ENCODE data around the gene HIC1. TPM values are rescaled to one million over a fixed set of nuclear protein-coding genes. Genes with fewer than 3 reads are reported as not detected.

The HIC1 gene
- total and polyA plus RNA-seq, 3 experiments from 2014 or later, result 1.3 to 42.7 (median 39.5) TPM

GRCh38 chr17:2089021-2089422, 34.1 kb downstream of the HIC1 start:
- peaks cover 0 to 33% (median 6%) of the 10 kb centered on the region in 3 donors for H3K36me3 Mint-ChIP-seq
- peak overlapping the region; percentile 27 to 99 (median 94) for H3K27ac Mint-ChIP-seq
- peak overlapping the region; percentile 85 for H3K4me3 ChIP-seq (ENCODE audit: low read length)

GRCh38 chr17:2090210-2090641, 35.3 kb downstream of the HIC1 start:
- H3K4me3 Mint-ChIP-seq, result peak overlapping the region; percentile 82 to 97 (median 91)
- Histone ChIP-seq H3K4me3 (ENCODE audit: low read length) (peak overlapping the region; percentile 85), H3K27me3 (ENCODE audit: insufficient read depth, low read length, poor library complexity, severe bottlenecking) (no peaks in the 10 kb centered on the region), H3K27ac (ENCODE audit: low read depth, low read length) (peak overlapping the region; percentile 47), H3K36me3 (ENCODE audit: insufficient read depth, low read length) (no peaks in the 10 kb centered on the region), H3K4me1 (ENCODE audit: insufficient read depth, low read length) (peaks cover 39% of the 10 kb centered on the region), H3K9me3 (ENCODE audit: low read length) (no peaks in the 10 kb centered on the region)
- H3K36me3 Mint-ChIP-seq, result peaks cover 0 to 30% (median 6%) of the 10 kb centered on the region in 3 donors
- no peak for DNase-seq
- peaks cover 43 to 71% (median 58%) of the 10 kb centered on the region in 3 donors for H3K4me1 Mint-ChIP-seq
- H3K9me3 Mint-ChIP-seq, result no peaks in the 10 kb centered on the region
- ChIA-PET POLR2A (interaction anchor here (0.7 to 1.7 kb wide), 4 partner anchors 20 to 796 kb away, joined by 3 to 7 read pairs (median 4); no protein-coding TSS in a partner anchor), CTCF (interaction anchor here (1.0 to 6.9 kb wide), 5 partner anchors 9 to 263 kb away, joined by 3 to 73 read pairs (median 14); partner anchors contain the start of gene HIC1)
- H3K27ac Mint-ChIP-seq, result peak overlapping the region; percentile 69 to 99 (median 96)
- no peaks in the 10 kb centered on the region for H3K27me3 Mint-ChIP-seq

More at GRCh38 chr17:2089021-2089422, 34.1 kb downstream of the HIC1 start:
- peaks cover 43 to 81% (median 65%) of the 10 kb centered on the region in 3 donors for H3K4me1 Mint-ChIP-seq
- ChIA-PET POLR2A (interaction anchor here (0.8 to 1.5 kb wide), 4 partner anchors 13 to 30 kb away, joined by 3 to 6 read pairs (median 4); no protein-coding TSS in a partner anchor), CTCF (interaction anchor here (1.3 to 6.9 kb wide), 6 partner anchors 13 to 156 kb away, joined by 3 to 73 read pairs (median 10); partner anchors contain the start of gene HIC1)
- peak overlapping the region; percentile 82 to 97 (median 91) for H3K4me3 Mint-ChIP-seq
- no peaks in the 10 kb centered on the region for H3K9me3 Mint-ChIP-seq
- no peak for DNase-seq
- no peaks in the 10 kb centered on the region for H3K27me3 ChIP-seq (ENCODE audit: insufficient read depth, low read length, poor library complexity, severe bottlenecking)
- no peaks in the 10 kb centered on the region for H3K36me3 ChIP-seq (ENCODE audit: insufficient read depth, low read length)
- no peaks in the 10 kb centered on the region for H3K9me3 ChIP-seq (ENCODE audit: low read length)
- H3K27ac ChIP-seq (ENCODE audit: low read depth, low read length), result peak overlapping the region; percentile 47
- no peaks in the 10 kb centered on the region for H3K27me3 Mint-ChIP-seq
- H3K4me1 ChIP-seq (ENCODE audit: insufficient read depth, low read length), result peaks cover 39% of the 10 kb centered on the region

GRCh38 chr17:2090804-2091534, 36.1 kb downstream of the HIC1 start:
- CTCF ChIA-PET, result interaction anchor here (1.3 to 6.9 kb wide), 4 partner anchors 23 to 263 kb away, joined by 3 to 73 read pairs (median 17); partner anchors contain the start of gene HIC1
- Mint-ChIP-seq H3K4me3 (peak overlapping the region in 6 of 7 donors; percentile 22 to 97 (median 92)), H3K27me3 (no peaks in the 10 kb centered on the region)

GRCh38 chr17:2092253-2092652, 37.4 kb downstream of the HIC1 start:
- peak overlapping the region in 3 of 7 donors; percentile 1 to 40 (median 2) for H3K4me3 Mint-ChIP-seq
- no peaks in the 10 kb centered on the region for H3K27me3 Mint-ChIP-seq
- ChIA-PET POLR2A (no interaction called here), CTCF (interaction anchor here (6.9 kb wide), 1 partner anchor 35 kb away, joined by 73 read pairs; the partner anchor contains the start of gene HIC1)
- H3K27ac ChIP-seq (ENCODE audit: low read depth, low read length), result no peak overlapping the region
- H3K36me3 ChIP-seq (ENCODE audit: insufficient read depth, low read length), result no peaks in the 10 kb centered on the region
- H3K9me3 Mint-ChIP-seq, result no peaks in the 10 kb centered on the region
- H3K4me3 ChIP-seq (ENCODE audit: low read length), result no peak overlapping the region
- no peaks in the 10 kb centered on the region for H3K27me3 ChIP-seq (ENCODE audit: insufficient read depth, low read length, poor library complexity, severe bottlenecking)
- no peak for DNase-seq
- peaks cover 40 to 59% (median 47%) of the 10 kb centered on the region in 3 donors for H3K4me1 Mint-ChIP-seq
- H3K27ac Mint-ChIP-seq, result peak overlapping the region in 5 of 8 donors; percentile 12 to 84 (median 46)
- H3K36me3 Mint-ChIP-seq, result peaks cover 0 to 24% (median 4%) of the 10 kb centered on the region in 3 donors
- H3K4me1 ChIP-seq (ENCODE audit: insufficient read depth, low read length), result peaks cover 36% of the 10 kb centered on the region
- H3K9me3 ChIP-seq (ENCODE audit: low read length), result no peaks in the 10 kb centered on the region

More at GRCh38 chr17:2090804-2091534, 36.1 kb downstream of the HIC1 start:
- Histone ChIP-seq H3K36me3 (ENCODE audit: insufficient read depth, low read length) (no peaks in the 10 kb centered on the region), H3K27ac (ENCODE audit: low read depth, low read length) (no peak overlapping the region), H3K9me3 (ENCODE audit: low read length) (no peaks in the 10 kb centered on the region), H3K4me3 (ENCODE audit: low read length) (no peak overlapping the region), H3K4me1 (ENCODE audit: insufficient read depth, low read length) (peaks cover 39% of the 10 kb centered on the region), H3K27me3 (ENCODE audit: insufficient read depth, low read length, poor library complexity, severe bottlenecking) (no peaks in the 10 kb centered on the region)
- DNase-seq, result no peak
- Mint-ChIP-seq H3K27ac (peak overlapping the region; percentile 12 to 99 (median 96)), H3K9me3 (no peaks in the 10 kb centered on the region), H3K36me3 (peaks cover 0 to 25% (median 6%) of the 10 kb centered on the region in 3 donors), H3K4me1 (peaks cover 43 to 67% (median 55%) of the 10 kb centered on the region in 3 donors)
- POLR2A ChIA-PET, result interaction anchor here (1.2 to 1.7 kb wide), 2 partner anchors 22 to 33 kb away, joined by 3 to 7 read pairs; no protein-coding TSS in a partner anchor

GRCh38 chr17:2093349-2093748, 38.4 kb downstream of the HIC1 start:
- Mint-ChIP-seq H3K4me1 (peaks cover 30 to 50% (median 37%) of the 10 kb centered on the region in 3 donors), H3K27me3 (no peaks in the 10 kb centered on the region), H3K36me3 (peaks cover 0 to 31% (median 8%) of the 10 kb centered on the region in 3 donors), H3K27ac (peak overlapping the region in 2 of 8 donors; percentile 51 to 66), H3K9me3 (no peaks in the 10 kb centered on the region), H3K4me3 (no peak overlapping the region)
- ChIA-PET CTCF (no interaction called here), POLR2A (no interaction called here)
- no peak overlapping the region for H3K27ac ChIP-seq (ENCODE audit: low read depth, low read length)
- DNase-seq, result no peak
- no peak overlapping the region for H3K4me3 ChIP-seq (ENCODE audit: low read length)
- H3K36me3 ChIP-seq (ENCODE audit: insufficient read depth, low read length), result no peaks in the 10 kb centered on the region
- no peaks in the 10 kb centered on the region for H3K9me3 ChIP-seq (ENCODE audit: low read length)
- H3K4me1 ChIP-seq (ENCODE audit: insufficient read depth, low read length), result peaks cover 25% of the 10 kb centered on the region
- H3K27me3 ChIP-seq (ENCODE audit: insufficient read depth, low read length, poor library complexity, severe bottlenecking), result no peaks in the 10 kb centered on the region

- ChIA-PET CTCF (interaction anchor here (1.0 kb wide), 1 partner anchor 258 kb away, joined by 3 read pairs; no protein-coding TSS in a partner anchor), POLR2A (no interaction called here)
- Histone ChIP-seq H3K4me1 (ENCODE audit: insufficient read depth, low read length) (peaks cover 13% of the 10 kb centered on the region), H3K36me3 (ENCODE audit: insufficient read depth, low read length) (no peaks in the 10 kb centered on the region), H3K9me3 (ENCODE audit: low read length) (no peaks in the 10 kb centered on the region), H3K4me3 (ENCODE audit: low read length) (no peak overlapping the region), H3K27ac (ENCODE audit: low read depth, low read length) (no peak overlapping the region), H3K27me3 (ENCODE audit: insufficient read depth, low read length, poor library complexity, severe bottlenecking) (no peaks in the 10 kb centered on the region)
- Mint-ChIP-seq H3K36me3 (peaks cover 0 to 32% (median 9%) of the 10 kb centered on the region in 3 donors), H3K9me3 (no peaks in the 10 kb centered on the region), H3K27me3 (no peaks in the 10 kb centered on the region), H3K27ac (peak overlapping the region in 3 of 8 donors; percentile 38 to 84 (median 52)), H3K4me3 (no peak overlapping the region), H3K4me1 (peaks cover 16 to 36% (median 20%) of the 10 kb centered on the region in 3 donors)
- DNase-seq, result no peak
Observed at GRCh38 chr17:2094891-2095535, 40.1 kb downstream of the HIC1 start.

- POLR2A ChIA-PET, result no interaction called here
- no peak overlapping the region for H3K4me3 ChIP-seq (ENCODE audit: low read length)
- no peak for DNase-seq
- Mint-ChIP-seq H3K36me3 (peaks cover 0 to 32% (median 9%) of the 10 kb centered on the region in 3 donors), H3K27me3 (no peaks in the 10 kb centered on the region), H3K9me3 (no peaks in the 10 kb centered on the region), H3K4me3 (no peak overlapping the region), H3K4me1 (peaks cover 11 to 31% (median 15%) of the 10 kb centered on the region in 3 donors), H3K27ac (peak overlapping the region in 3 of 8 donors; percentile 54 to 87 (median 77))
- no peaks in the 10 kb centered on the region for H3K36me3 ChIP-seq (ENCODE audit: insufficient read depth, low read length)
- no peaks in the 10 kb centered on the region for H3K27me3 ChIP-seq (ENCODE audit: insufficient read depth, low read length, poor library complexity, severe bottlenecking)
- CTCF ChIA-PET, result no interaction called here
- H3K27ac ChIP-seq (ENCODE audit: low read depth, low read length), result no peak overlapping the region
- peaks cover 8% of the 10 kb centered on the region for H3K4me1 ChIP-seq (ENCODE audit: insufficient read depth, low read length)
- H3K9me3 ChIP-seq (ENCODE audit: low read length), result no peaks in the 10 kb centered on the region
Observed at GRCh38 chr17:2095536-2095910, 40.6 kb downstream of the HIC1 start.
